Left colon (tissue), 2 donors: ENCODE data around the gene STAU1. TPM values are rescaled to one million over a fixed set of nuclear protein-coding genes. Genes with fewer than 3 reads are reported as not detected.
"Not testable (repeated sequence)": the region's sequence is repeated elsewhere in the genome, so short reads cannot be mapped to it uniquely, and the experiment has no call there.

Source experiments
- ATAC-seq: fragments of 200-7000 bp; cut with Tn5 transposase; one replicate; pipeline ENCODE4 v1.9.1; 2020; ENCODE audit warnings: mild to moderate bottlenecking, moderate library complexity
- DNase-seq, 2 donors: peaks; one replicate each; pipeline ENCODE4 v3.0.0-alpha.2; 2020
- intact Hi-C, 2 donors: fragments of 100-400 bp; cut with DNase I in 1 of 2; cut with micrococcal nuclease in 1 of 2; formaldehyde crosslinking; loops; one replicate each; pipeline versions ENCODE4 v1.11.2 to v1.14.0; 2022; cut with DNase I, micrococcal nuclease
- total RNA-seq, 2 donors: library from RNA; stranded (reverse); fragmentation: NEBNext Ultra II Directional; extraction: Animal tissue kit (Norgen Biotek cat#: 25700); gene quantifications; one replicate each; pipeline ENCODE4 v1.2.1, GENCODE V29; 2021
- donor health status: DM: no; HTN: no; CAD: no.
- donor health status: DM: yes; HTN: yes; CAD: no.

STAU1 gene
- total RNA-seq, 2 donors from 2014 or later, result 82.3 to 96.2 TPM

- ATAC-seq, result no peak
- intact Hi-C loops, result no loop called here
- DNase-seq, result no peak
These were observed 49.7 kb downstream of the STAU1 start for GRCh38 chr20:49138431-49138830.

GRCh38 chr20:49136817-49137571 is 51.1 kb downstream of the STAU1 start:
- ATAC-seq (no peak), DNase-seq (no peak)
- intact Hi-C loops, result no loop called here

- not testable (repeated sequence) for DNase-seq, ATAC-seq
- intact Hi-C loops, result loop anchor here (5.0 kb wide), 1 partner anchor 83 kb away; the partner anchor contains the start of gene DDX27 (in 2 of the 2)
These were observed 53.3 kb downstream of the STAU1 start for GRCh38 chr20:49134797-49135196.

- DNase-seq, result no peak
- intact Hi-C loops, result loop anchor here (5.0 kb wide), 1 partner anchor 84 kb away; the partner anchor contains the start of gene DDX27 (in 2 of the 2)
- ATAC-seq, result no peak
These were observed 54.6 kb downstream of the STAU1 start for GRCh38 chr20:49133571-49133970.

- intact Hi-C loops, result loop anchor here (5.0 kb wide), 1 partner anchor 84 kb away; the partner anchor contains the start of gene DDX27 (in 2 of the 2)
- DNase-seq (no peak), ATAC-seq (peak; percentile 85)
These were observed 55.1 kb downstream of the STAU1 start for GRCh38 chr20:49132995-49133478.

- ATAC-seq (no peak), DNase-seq (no peak)
- intact Hi-C loops, result no loop called here
These were observed 64.2 kb downstream of the STAU1 start for GRCh38 chr20:49123982-49124381.

- ATAC-seq (no peak), DNase-seq (no peak)
- intact Hi-C loops, result no loop called here
These were observed 65.2 kb downstream of the STAU1 start for GRCh38 chr20:49122920-49123319.

GRCh38 chr20:49119988-49120387 is 68.1 kb downstream of the STAU1 start:
- DNase-seq (no peak), ATAC-seq (no peak)
- intact Hi-C loops, result no loop called here

- intact Hi-C loops, result no loop called here
- DNase-seq (no peak), ATAC-seq (no peak)
These were observed 69.8 kb downstream of the STAU1 start for GRCh38 chr20:49118307-49118706.

- ATAC-seq, result no peak
- no peak for DNase-seq
- intact Hi-C loops, result no loop called here
These were observed 72.6 kb downstream of the STAU1 start for GRCh38 chr20:49115564-49115963.

- no peak for DNase-seq
These were observed 75.4 kb downstream of the STAU1 start for GRCh38 chr20:49112596-49113274.

GRCh38 chr20:49110767-49111694 is 77.1 kb downstream of the STAU1 start:
- no peak for DNase-seq
- peak; percentile 9 for ATAC-seq
- intact Hi-C loops, result no loop called here

More at GRCh38 chr20:49112596-49113274, 75.4 kb downstream of the STAU1 start:
- intact Hi-C loops, result no loop called here
- ATAC-seq, result no peak

GRCh38 chr20:49106328-49106727 is 81.8 kb downstream of the STAU1 start:
- DNase-seq (no peak), ATAC-seq (no peak)
- intact Hi-C loops, result no loop called here

GRCh38 chr20:49104979-49105547 is 83.1 kb downstream of the STAU1 start:
- DNase-seq, intact Hi-C loops, ATAC-seq: not testable (repeated sequence)

GRCh38 chr20:49104365-49104648 is 83.8 kb downstream of the STAU1 start:
- intact Hi-C loops, result no loop called here
- no peak for ATAC-seq
- DNase-seq, result no peak

- DNase-seq (no peak), ATAC-seq (no peak)
- intact Hi-C loops, result no loop called here
These were observed 84.3 kb downstream of the STAU1 start for GRCh38 chr20:49103647-49104364.

GRCh38 chr20:49103019-49103418 is 85.1 kb downstream of the STAU1 start:
- no peak for DNase-seq
- intact Hi-C loops, result no loop called here
- ATAC-seq, result no peak

- DNase-seq, result no peak
- intact Hi-C loops, result no loop called here
- no peak for ATAC-seq
These were observed 87.2 kb downstream of the STAU1 start for GRCh38 chr20:49100972-49101371.
